Measurements from ENCODE around the gene HYAL3. TPM values are rescaled to one million over a fixed set of nuclear protein-coding genes. Genes with fewer than 3 reads are reported as not detected.

Gene HYAL3
- total RNA-seq, 5 donors from 2014 or later (not counting 1 experiment from before 2014, with no cell fraction given): 2.6 to 6.2 (median 3.9) TPM

DNA sequence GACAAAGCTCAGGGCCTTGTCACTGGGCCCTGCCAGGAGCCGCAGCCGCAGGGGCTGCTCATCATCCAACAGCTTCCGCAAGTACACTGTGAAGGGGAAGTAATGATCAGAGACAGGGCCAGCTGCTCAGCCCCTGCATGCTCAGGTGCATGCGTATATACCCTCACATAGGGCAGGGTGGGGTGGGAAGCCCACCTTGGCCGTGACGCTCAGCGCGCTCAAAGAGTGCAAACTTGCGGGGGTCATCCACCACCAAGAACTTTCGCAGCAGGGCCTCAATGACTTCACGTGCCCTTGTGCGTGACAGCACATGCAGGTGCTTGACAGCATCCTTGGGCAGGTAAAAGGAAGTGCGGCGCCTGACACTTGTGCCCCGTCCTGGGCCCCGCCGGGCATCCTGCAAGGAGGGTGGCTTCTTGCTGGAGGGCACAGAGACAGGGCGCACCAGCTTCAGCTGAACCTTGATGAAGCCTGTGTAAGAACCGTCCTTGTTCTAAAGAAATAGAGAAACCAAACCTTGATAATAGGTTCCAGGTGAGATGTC is 32.2 kb upstream of the HYAL3 start:
- WGBS (ENCODE audit: insufficient coverage): 98% methylated on average over 15 of the region's 19 CpGs
- no peaks in the 10 kb centered on the region for H3K27me3 ChIP-seq (replicated peaks in 1 of 2; ENCODE audit: control insufficient read depth in 2 of 2, extremely low read depth in 1 of 2, insufficient read depth in 2 of 2, low read length in 1 of 2)
- Mint-ChIP-seq H3K27ac (no peak overlapping the region), H3K4me3 (no peak overlapping the region), H3K4me1 (peaks cover 37 to 54% (median 49%) of the 10 kb centered on the region in 3 donors), H3K27me3 (no peaks in the 10 kb centered on the region), H3K36me3 (peaks cover 19% of the 10 kb centered on the region), H3K9me3 (no peaks in the 10 kb centered on the region)
- ATAC-seq (replicated peaks in 1 of 4) (no peak), DNase-seq (no peak)
- ChIA-PET POLR2A (no interaction called here), CTCF (no interaction called here)
- no peak overlapping the region for H3K27ac ChIP-seq (ENCODE audit: low read length)
- H3K9me3 ChIP-seq: no peaks in the 10 kb centered on the region
- no peak overlapping the region for H3K4me3 ChIP-seq (ENCODE audit: control insufficient read depth in 1 of 2, extremely low read depth in 1 of 2, low read length in 1 of 2)
- H3K36me3 ChIP-seq (ENCODE audit: control insufficient read depth in 2 of 2, extremely low read depth in 1 of 2, insufficient read depth in 1 of 2, low read length in 1 of 2): peaks cover 14 to 47% of the 10 kb centered on the region in 2 donors
- H3K4me1 ChIP-seq (ENCODE audit: control insufficient read depth in 1 of 2, extremely low read depth in 1 of 2, insufficient read depth in 2 of 2, low read length in 2 of 2): peaks cover 16 to 68% of the 10 kb centered on the region in 2 experiments

DNA sequence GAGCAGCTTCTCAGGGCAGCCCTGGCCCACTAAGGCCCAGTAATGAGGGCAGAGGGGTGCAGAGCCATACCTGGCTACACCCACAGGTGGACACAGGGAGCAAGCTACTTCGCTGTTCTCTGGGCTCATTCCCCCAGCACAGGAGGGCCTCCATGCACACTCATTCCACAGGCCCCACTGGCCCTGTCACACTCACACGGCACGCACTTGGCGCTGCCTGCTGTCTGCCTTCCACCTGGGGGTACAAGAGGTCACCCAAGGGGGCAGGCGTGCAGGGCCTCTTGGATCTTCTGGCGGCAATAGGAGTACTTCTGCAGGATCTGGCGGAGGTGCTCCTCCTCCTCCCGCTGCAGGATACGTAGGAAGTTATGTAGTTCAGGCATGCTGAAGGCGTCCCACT is 31.1 kb upstream of the HYAL3 start:
- H3K27me3 ChIP-seq (replicated peaks in 1 of 2; ENCODE audit: control insufficient read depth in 2 of 2, extremely low read depth in 1 of 2, insufficient read depth in 2 of 2, low read length in 1 of 2): no peaks in the 10 kb centered on the region
- Mint-ChIP-seq H3K27me3 (no peaks in the 10 kb centered on the region), H3K4me1 (peaks cover 26 to 47% (median 41%) of the 10 kb centered on the region in 3 donors), H3K9me3 (no peaks in the 10 kb centered on the region), H3K4me3 (no peak overlapping the region), H3K36me3 (peaks cover 19% of the 10 kb centered on the region), H3K27ac (no peak overlapping the region)
- H3K36me3 ChIP-seq (ENCODE audit: control insufficient read depth in 2 of 2, extremely low read depth in 1 of 2, insufficient read depth in 1 of 2, low read length in 1 of 2): peaks cover 14 to 47% of the 10 kb centered on the region in 2 donors
- WGBS (ENCODE audit: insufficient coverage): 100% methylated on average over 6 of the region's 10 CpGs
- H3K4me3 ChIP-seq (ENCODE audit: control insufficient read depth in 1 of 2, extremely low read depth in 1 of 2, low read length in 1 of 2): no peak overlapping the region
- H3K9me3 ChIP-seq: no peaks in the 10 kb centered on the region
- CTCF ChIA-PET: no interaction called here
- POLR2A ChIA-PET: no interaction called here
- no peak for DNase-seq
- H3K4me1 ChIP-seq (ENCODE audit: control insufficient read depth in 1 of 2, extremely low read depth in 1 of 2, insufficient read depth in 2 of 2, low read length in 2 of 2): peaks cover 13 to 57% of the 10 kb centered on the region in 2 experiments
- no peak overlapping the region for H3K27ac ChIP-seq (ENCODE audit: low read length)
- no peak for ATAC-seq (replicated peaks in 1 of 4)

DNA sequence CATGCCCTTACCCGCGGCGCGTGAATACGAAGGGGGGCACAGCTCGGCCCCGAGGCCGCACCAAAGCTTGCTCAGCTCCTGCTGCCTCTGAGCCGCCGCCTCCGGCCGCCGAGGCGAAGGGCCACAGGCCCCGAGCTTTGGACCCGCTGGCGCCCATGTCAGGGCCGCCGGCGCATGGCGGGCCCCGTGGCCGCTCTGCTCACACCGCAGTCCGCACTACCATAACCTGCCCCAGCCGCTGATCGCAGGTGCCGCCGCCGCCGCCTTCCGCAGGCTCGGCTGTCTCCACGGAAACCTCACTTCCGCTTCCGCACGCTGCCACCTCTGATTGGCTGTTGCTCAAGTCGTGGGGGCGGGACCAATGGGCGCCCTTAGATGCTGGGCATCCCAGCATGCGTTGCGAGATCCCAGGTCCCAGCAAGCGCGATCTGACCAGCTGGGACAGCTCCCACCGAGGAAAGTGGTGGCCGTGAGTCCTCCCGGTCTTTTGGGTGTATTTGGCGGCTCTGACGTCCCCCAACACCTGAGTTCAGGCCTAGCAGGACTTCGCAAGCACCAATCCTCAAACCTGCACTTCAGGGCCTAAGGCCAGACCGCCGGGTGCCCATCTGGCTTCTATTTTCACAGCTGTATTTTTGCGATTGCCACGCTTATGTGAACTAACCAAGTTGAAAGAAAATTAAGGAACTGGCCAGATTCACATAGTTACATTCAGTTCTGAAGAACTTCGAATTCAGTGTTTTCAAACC is 28.9 kb upstream of the HYAL3 start, which contains the start of gene TUSC2:
Gene TUSC2 (minus strand): TSS at position 281 of the 749 bp plus-strand sequence. CDS start 124 bp downstream, at position 157.
- DNase-seq (peak; percentile 86 to 98 (median 94)), ATAC-seq (replicated peaks in 1 of 4) (peak; percentile 93 to 96 (median 95))
- peak within 1 kb of the TSS; percentile 86 to 92 (median 89) for H3K4me3 Mint-ChIP-seq
- H3K27ac Mint-ChIP-seq: peak within 1 kb of the TSS; percentile 85 to 87
- WGBS (ENCODE audit: insufficient coverage): 3% methylated on average over 54 of the region's 55 CpGs
- H3K27me3 Mint-ChIP-seq: no peaks in the 10 kb centered on the region
- Histone ChIP-seq H3K27ac (ENCODE audit: low read length) (peak within 1 kb of the TSS; percentile 69), H3K4me1 (ENCODE audit: control insufficient read depth in 1 of 2, extremely low read depth in 1 of 2, insufficient read depth in 2 of 2, low read length in 2 of 2) (peaks cover 6 to 44% of the 10 kb centered on the region in 2 experiments), H3K4me3 (ENCODE audit: control insufficient read depth in 1 of 2, extremely low read depth in 1 of 2, low read length in 1 of 2) (peak within 1 kb of the TSS; percentile 77 to 90), H3K9me3 (no peaks in the 10 kb centered on the region), H3K36me3 (ENCODE audit: control insufficient read depth in 2 of 2, extremely low read depth in 1 of 2, insufficient read depth in 1 of 2, low read length in 1 of 2) (peaks cover 14 to 40% of the 10 kb centered on the region in 2 donors), H3K27me3 (replicated peaks in 1 of 2; ENCODE audit: control insufficient read depth in 2 of 2, extremely low read depth in 1 of 2, insufficient read depth in 2 of 2, low read length in 1 of 2) (no peaks in the 10 kb centered on the region)
- CTCF ChIA-PET: interaction anchor here (0.5 to 1.7 kb wide), 6 partner anchors 9 to 100 kb away, joined by 3 to 11 read pairs (median 3); no protein-coding TSS in a partner anchor
- H3K9me3 Mint-ChIP-seq: no peaks in the 10 kb centered on the region
- H3K4me1 Mint-ChIP-seq: peaks cover 15 to 36% (median 25%) of the 10 kb centered on the region in 3 donors
- POLR2A ChIA-PET: interaction anchor here (0.6 to 2.5 kb wide), 5 partner anchors 9 to 103 kb away, joined by 3 to 11 read pairs (median 4); partner anchors contain the start of genes CYB561D2 (in 1 of the 2) and NPRL2 (in 1 of the 2)
- peaks cover 19% of the 10 kb centered on the region for H3K36me3 Mint-ChIP-seq

DNA sequence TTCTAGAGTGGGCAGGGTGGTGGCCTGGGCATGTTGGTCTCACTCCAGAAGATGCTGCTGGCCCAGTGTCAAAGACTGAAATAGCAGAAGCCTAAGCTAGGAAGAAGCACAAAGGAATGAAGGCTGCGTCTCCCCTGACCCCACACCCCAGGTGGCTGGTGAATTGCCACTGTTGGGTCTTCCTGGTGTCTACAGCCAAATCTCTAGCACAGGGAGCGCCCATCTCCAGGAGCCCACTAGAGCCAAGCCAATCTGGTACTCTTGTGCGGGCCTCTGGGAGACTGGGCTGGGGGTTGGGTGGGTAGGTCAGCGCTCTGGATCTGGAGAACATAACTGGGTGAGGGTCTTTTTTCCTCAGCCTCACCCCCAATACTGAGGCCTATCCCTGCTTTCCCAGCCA is 27.9 kb upstream of the HYAL3 start:
- Mint-ChIP-seq H3K36me3 (peaks cover 16% of the 10 kb centered on the region), H3K4me3 (peak overlapping the region; percentile 86 to 92 (median 89)), H3K27ac (peak overlapping the region; percentile 58 to 63), H3K4me1 (peaks cover 15 to 37% (median 22%) of the 10 kb centered on the region in 3 donors), H3K9me3 (no peaks in the 10 kb centered on the region), H3K27me3 (no peaks in the 10 kb centered on the region)
- DNase-seq: no peak
- Histone ChIP-seq H3K4me3 (ENCODE audit: control insufficient read depth in 1 of 2, extremely low read depth in 1 of 2, low read length in 1 of 2) (peak overlapping the region; percentile 77 to 90), H3K4me1 (ENCODE audit: control insufficient read depth in 1 of 2, extremely low read depth in 1 of 2, insufficient read depth in 2 of 2, low read length in 2 of 2) (peaks cover 6 to 42% of the 10 kb centered on the region in 2 experiments), H3K36me3 (ENCODE audit: control insufficient read depth in 2 of 2, extremely low read depth in 1 of 2, insufficient read depth in 1 of 2, low read length in 1 of 2) (peaks cover 14 to 35% of the 10 kb centered on the region in 2 donors), H3K9me3 (no peaks in the 10 kb centered on the region), H3K27ac (ENCODE audit: low read length) (peak overlapping the region; percentile 61), H3K27me3 (replicated peaks in 1 of 2; ENCODE audit: control insufficient read depth in 2 of 2, extremely low read depth in 1 of 2, insufficient read depth in 2 of 2, low read length in 1 of 2) (no peaks in the 10 kb centered on the region)
- CTCF ChIA-PET: interaction anchor here (0.5 to 1.7 kb wide), 3 partner anchors 10 to 76 kb away, joined by 3 to 11 read pairs (median 3); no protein-coding TSS in a partner anchor
- no CpG with 5 or more reads among the region's 4 CpGs for WGBS (ENCODE audit: insufficient coverage)
- POLR2A ChIA-PET: interaction anchor here (0.8 to 2.5 kb wide), 2 partner anchors 10 to 23 kb away, joined by 3 to 11 read pairs; partner anchors contain the start of genes CYB561D2 (in 1 of the 2) and NPRL2 (in 1 of the 2)
- ATAC-seq (replicated peaks in 1 of 4): no peak

DNA sequence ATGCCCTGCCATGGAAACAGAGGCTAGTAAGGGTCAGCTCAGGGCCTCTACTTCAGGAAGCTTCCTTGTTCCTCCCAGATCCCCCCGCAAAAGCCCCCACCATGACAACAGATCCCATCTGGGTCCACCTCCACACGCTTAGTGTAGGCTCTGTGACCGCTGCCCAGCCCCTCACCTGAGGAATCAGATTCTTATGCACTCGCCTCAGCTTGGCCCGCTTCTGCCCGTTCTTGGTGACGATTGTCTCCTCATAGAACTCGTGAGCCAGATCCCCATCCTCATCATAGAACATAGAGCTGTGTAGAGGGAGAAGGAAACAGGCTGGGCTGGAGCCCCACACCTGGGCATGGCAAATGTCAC is 27.0 kb upstream of the HYAL3 start:
- DNase-seq: no peak
- peaks cover 8 to 45% of the 10 kb centered on the region in 2 experiments for H3K4me1 ChIP-seq (ENCODE audit: control insufficient read depth in 1 of 2, extremely low read depth in 1 of 2, insufficient read depth in 2 of 2, low read length in 2 of 2)

DNA sequence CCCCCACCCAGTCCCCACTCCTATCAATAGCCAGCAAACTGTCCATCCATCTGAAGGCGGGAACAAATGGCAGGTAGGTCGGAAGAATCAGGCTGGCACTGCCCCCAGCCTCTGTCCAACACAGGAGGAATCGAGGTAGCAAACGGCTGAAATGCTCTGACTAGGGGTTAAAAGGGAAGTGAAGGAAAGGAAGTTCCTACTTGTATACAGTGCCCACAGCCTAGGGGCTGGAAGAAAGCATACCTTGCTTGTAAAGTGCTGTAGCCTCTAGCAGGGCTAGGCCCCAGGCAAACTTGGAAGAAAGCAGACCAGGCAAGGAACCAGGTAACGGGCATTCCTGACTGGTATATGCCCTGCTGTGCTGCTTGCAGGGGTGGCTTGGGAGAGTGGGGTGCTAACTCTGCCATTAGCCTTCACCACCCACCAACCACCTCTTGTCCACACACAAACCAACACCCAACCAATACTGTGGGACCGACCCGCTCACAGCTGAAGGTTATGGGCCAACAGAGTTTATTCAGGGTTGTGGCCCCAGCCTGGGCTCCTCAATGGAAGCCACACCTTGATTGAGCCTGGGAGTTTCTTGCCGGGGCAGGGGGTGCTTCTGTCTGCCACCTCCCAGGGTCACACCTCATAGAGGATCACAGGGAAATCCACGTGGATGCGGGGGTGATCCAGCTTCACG is 26.4 kb upstream of the HYAL3 start:
- Histone ChIP-seq H3K9me3 (no peaks in the 10 kb centered on the region), H3K4me3 (ENCODE audit: control insufficient read depth in 1 of 2, extremely low read depth in 1 of 2, low read length in 1 of 2) (no peak overlapping the region), H3K27me3 (replicated peaks in 1 of 2; ENCODE audit: control insufficient read depth in 2 of 2, extremely low read depth in 1 of 2, insufficient read depth in 2 of 2, low read length in 1 of 2) (no peaks in the 10 kb centered on the region), H3K27ac (ENCODE audit: low read length) (no peak overlapping the region), H3K36me3 (ENCODE audit: control insufficient read depth in 2 of 2, extremely low read depth in 1 of 2, insufficient read depth in 1 of 2, low read length in 1 of 2) (peaks cover 2 to 20% of the 10 kb centered on the region in 2 donors), H3K4me1 (ENCODE audit: control insufficient read depth in 1 of 2, extremely low read depth in 1 of 2, insufficient read depth in 2 of 2, low read length in 2 of 2) (peaks cover 9 to 48% of the 10 kb centered on the region in 2 experiments)
- WGBS (ENCODE audit: insufficient coverage): 98% methylated on average over 5 of the region's 11 CpGs
- ChIA-PET CTCF (interaction anchor here in 1 of 2 donors (1.2 to 1.5 kb wide), 2 partner anchors 11 to 90 kb away, joined by 3 to 5 read pairs; no protein-coding TSS in a partner anchor), POLR2A (no interaction called here)
- H3K27me3 Mint-ChIP-seq: no peaks in the 10 kb centered on the region
- no peak overlapping the region for H3K27ac Mint-ChIP-seq
- peaks cover 7% of the 10 kb centered on the region for H3K36me3 Mint-ChIP-seq
- DNase-seq (no peak), ATAC-seq (replicated peaks in 1 of 4) (no peak)
- H3K4me1 Mint-ChIP-seq: peaks cover 16 to 36% (median 23%) of the 10 kb centered on the region in 3 donors
- H3K9me3 Mint-ChIP-seq: no peaks in the 10 kb centered on the region
- peak overlapping the region in 1 of 3 donors; percentile 89 for H3K4me3 Mint-ChIP-seq

More for the DNA sequence above, 27.0 kb upstream of the HYAL3 start:
- Histone ChIP-seq H3K9me3 (no peaks in the 10 kb centered on the region), H3K4me3 (ENCODE audit: control insufficient read depth in 1 of 2, extremely low read depth in 1 of 2, low read length in 1 of 2) (no peak overlapping the region), H3K36me3 (ENCODE audit: control insufficient read depth in 2 of 2, extremely low read depth in 1 of 2, insufficient read depth in 1 of 2, low read length in 1 of 2) (peaks cover 6 to 25% of the 10 kb centered on the region in 2 donors), H3K27me3 (replicated peaks in 1 of 2; ENCODE audit: control insufficient read depth in 2 of 2, extremely low read depth in 1 of 2, insufficient read depth in 2 of 2, low read length in 1 of 2) (no peaks in the 10 kb centered on the region), H3K27ac (ENCODE audit: low read length) (no peak overlapping the region)
- Mint-ChIP-seq H3K27me3 (no peaks in the 10 kb centered on the region), H3K9me3 (no peaks in the 10 kb centered on the region), H3K36me3 (peaks cover 13% of the 10 kb centered on the region), H3K4me3 (peak overlapping the region; percentile 21 to 89 (median 86)), H3K4me1 (peaks cover 15 to 35% (median 22%) of the 10 kb centered on the region in 3 donors), H3K27ac (no peak overlapping the region)
- ATAC-seq (replicated peaks in 1 of 4): no peak
- WGBS (ENCODE audit: insufficient coverage): no CpG with 5 or more reads among the region's 8 CpGs
- POLR2A ChIA-PET: no interaction called here
- CTCF ChIA-PET: no interaction called here
